ENCODE results near the gene IL10RB.
"Not testable (repeated sequence)": the region's sequence is repeated elsewhere in the genome, so short reads cannot be mapped to it uniquely, and the experiment has no call there.

The IL10RB gene

DNA sequence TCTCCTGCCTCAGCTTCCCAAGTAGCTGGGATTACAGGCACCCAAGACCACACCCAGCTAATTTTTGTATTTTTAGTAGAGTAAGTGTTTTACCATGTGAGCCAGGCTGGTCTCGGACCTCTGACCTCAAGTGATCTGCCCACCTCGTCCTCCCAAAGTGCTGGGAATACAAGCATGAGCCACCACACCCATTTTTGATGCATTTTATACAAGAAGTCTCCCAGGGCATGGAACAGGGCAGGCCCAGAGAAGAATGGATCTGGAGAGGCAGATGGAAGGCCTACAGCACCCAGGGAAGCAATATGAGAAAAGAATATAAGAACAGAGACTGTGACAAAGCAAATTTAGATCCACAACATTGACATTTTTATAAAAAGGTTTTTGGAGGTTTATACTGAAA, 39.8 kb downstream of the IL10RB start:
- DNase-seq: no peak

DNA sequence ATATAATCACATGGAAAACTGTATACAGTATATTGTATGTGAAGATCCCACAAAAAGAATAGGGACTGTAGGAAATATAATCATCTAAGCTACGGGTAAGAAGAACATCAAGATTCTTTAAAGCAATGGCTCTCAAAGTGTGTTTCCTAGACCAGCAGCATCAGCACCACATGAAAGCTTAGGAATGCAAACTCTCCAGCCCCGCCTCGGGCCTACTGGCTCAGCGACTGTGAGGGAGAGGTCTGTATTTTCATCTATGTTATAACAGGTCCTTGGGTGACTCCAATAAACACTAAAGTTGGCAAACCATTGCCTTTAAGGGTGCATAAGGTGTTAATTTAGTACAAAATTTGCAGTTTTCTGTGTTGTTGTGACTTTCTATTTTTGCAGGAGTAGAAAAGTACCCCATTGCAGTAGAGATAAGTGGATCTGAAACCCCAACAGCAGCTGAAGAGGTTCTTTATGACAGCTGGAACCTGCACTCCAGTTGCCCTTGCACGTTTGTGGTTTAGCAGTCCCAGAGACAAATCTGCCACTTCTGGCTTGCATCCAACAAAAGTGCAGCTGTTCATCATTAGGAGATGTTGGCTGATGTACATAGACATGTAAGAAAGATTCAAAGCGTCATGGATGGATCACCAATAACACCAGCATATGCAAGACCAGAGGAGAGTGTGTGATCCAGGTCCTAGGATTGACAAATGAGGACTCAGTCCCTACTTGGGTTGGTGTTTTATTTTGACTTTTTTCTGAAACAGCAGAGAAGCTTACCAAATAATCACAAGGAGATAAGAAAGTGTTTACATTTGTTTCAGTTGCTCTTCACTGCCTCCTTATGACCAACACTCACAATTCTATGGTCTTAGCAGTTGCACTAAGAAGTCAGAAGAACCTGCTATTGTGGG, 42.7 kb downstream of the IL10RB start:
- no peak for DNase-seq

DNA sequence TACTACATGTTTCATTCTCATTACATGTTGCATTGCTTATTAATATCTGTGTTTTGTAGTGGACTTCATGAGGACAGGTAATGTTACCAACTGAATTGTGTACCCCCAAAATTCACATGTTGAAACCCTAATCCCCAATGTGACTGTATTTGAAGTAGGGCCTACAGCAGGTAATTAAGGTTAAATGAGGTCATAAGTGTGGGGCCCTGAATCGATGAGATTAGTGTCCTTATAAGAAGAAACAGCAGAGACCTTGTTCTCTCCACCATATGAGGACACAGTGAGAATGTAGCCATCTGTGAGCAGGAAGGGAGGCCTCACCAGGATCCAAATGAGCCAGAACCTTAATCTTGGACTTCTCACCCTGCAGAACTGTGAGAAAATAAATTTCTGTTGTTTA, 43.6 kb downstream of the IL10RB start:
- DNase-seq: no peak

DNA sequence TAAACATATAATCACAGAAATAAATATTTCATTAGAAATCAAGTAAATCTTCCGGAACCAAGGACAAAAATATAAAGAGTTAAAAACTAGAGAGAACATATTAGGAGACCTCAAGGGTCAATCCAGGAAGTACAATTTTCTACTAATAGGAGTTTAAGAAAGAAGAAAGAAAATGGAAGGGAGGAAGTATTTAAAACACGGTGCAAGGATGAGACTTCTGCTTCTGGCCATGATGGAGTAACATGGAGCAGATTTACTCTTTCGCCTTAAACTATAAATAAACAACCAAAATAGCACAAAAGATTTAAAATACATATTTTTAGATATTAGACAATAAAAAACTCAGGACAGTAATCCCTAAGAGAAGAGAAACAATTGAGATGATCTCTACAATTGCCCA, 46.0 kb downstream of the IL10RB start:
- no peak for DNase-seq

DNA sequence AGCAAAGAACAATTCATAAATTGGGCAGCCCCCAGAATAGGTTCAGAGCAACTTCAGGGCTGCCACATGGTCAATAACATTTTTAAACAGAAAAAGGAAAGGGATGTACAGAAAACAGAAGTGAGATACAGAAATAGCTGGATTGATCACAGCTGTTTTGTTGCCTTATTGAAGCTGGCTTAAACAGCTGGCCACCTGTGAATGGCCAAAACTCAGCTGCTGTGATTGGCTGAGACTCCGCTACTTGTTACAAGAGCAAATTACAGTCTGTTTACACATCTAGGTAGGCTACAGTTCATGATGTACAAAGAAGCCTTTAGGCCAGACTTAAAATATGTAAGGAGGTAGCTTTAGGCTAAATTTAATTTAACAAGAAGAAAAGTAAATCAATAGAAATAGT, 47.0 kb downstream of the IL10RB start:
- no peak for DNase-seq

DNA sequence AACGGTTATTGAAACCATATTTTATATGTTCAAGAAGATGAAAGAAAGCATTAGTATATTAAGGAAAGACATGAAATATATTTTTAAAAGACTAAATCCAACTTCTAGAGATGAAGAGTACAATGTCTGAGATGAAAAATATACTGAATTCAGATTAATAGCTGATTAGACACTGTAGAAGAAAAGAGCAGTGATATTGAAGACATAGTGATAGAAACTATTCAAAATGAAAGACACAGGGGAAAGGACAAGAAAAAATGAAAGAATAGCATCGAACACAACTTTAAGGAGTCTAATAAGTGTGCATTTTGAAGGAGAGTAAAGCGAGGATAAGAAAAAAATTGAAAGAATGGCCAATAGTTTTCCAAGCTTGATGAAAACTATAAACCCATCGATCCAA, 47.4 kb downstream of the IL10RB start:
- no peak for DNase-seq

DNA sequence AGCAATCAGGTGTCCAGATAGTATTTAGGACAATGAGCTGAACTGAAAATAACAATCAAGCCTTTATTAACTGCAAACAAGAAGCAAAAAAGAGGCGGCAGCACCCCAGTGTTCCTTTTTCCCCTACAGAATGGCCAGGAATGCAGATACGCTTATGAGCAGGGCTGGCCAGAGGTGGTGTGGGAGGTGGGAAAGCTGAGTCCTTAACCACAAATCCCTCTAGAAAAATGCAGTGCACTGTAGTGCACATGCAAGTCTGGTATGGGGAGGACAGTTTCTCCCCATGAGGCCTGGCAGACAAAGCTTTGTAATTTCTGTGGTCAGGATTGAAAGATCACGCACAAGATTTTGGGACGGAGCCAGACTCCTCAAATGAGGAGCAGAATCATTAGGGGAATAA, 47.9 kb downstream of the IL10RB start:
- DNase-seq: no peak

DNA sequence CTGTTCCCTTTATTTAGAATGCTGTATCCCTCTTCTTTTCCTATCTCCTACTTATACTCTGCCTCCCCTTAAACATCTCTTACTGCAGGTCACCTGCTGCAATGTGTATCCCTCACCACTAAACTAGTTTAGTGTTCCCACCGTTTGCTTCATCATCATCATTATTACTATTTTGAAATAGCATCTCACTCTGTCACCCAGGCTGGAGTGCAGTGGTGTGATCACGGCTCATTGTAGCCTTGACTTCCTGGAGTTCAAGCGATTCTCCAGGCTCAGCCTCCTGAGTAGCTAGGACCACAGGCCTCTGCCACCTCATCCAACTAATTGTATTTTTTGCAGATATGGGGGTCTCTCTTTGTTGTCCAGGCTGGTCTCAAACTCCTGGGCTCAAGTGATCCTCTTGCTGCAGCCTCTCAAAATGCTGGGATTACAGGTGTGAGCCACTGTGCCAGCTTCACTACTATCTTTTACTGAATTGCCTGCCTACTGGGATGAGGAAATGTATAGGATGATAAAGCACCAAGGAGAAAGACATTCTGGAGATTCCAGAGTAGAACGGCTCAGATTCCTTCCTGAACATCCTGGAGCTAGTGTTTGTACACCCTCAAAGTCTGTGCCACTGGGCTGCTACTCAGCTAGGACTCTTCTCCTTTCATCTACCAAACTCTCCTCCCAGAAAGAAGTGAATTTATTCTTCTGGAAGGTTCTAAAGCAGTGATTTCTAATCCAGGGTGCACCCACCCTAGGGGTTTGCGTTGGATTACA, 50.0 kb downstream of the IL10RB start:
- DNase-seq: no peak

DNA sequence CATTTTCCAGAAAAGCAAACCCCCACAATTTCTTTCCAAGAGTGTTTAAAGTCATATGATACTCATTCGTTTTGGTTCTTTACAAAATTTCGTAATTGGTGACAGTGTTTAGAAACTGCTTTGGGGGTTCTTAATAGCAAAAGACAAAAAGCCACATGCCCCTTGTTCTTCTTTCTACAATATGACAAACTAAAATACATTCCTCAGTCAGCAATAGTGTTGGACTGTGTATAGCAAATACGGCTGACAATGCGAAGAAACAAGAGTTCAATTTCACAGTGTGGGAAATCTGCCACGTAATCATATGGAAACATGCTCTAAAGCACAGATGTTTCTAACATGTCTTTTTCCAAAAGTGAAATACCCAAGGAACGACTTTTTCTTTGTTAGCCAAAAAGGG, 51.0 kb downstream of the IL10RB start:
- DNase-seq: no peak

DNA sequence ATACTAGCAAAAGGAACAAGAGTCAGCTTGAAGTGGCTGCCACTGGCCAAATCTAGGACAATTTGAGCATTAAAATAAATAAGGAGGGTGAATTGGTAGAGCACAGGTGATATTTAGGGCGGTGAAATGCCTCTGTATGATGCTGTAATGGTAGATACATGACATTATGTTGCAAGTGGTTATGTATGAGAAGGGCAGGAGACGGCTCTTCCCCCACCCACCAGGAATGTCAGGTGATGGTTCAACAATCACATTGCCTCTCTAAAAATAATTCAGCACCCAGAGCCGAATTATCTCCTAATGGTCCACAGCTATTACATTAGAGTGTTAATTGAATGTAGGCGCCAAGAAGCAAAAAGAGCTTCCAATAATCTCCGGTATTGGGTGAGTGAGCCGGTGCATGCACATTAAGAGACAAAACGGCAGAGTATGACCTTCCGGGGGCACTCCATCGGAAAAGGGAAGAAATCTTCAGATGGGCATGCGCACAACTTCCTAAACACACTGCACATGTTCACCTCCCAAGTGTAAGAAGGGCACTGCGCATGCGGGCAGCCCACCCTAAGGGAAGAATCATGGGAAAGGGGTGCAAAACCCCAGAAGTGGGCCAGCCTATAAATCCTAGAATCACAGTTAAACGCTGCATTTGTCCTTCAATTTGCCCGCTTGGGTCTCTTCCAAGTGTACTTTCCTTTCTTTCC, 51.8 kb downstream of the IL10RB start:
- DNase-seq: no peak

DNA sequence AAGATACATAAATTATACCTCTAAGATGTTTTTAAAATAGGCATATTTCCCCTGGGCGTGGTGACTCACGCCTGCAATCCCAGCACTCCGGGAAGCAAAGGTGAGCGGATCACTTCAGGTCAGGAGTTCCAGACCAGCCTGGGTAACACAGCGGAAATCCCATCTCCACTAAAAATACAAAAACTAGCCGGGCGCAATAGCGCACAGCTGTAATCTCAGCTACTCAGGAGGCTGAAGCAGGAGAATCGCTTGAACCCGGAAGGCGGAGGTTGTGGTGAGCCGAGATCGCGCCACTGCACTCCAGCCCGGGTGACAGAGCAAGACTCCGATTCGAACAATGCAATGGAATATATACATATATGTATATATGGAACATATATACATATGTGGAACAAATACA, 54.8 kb downstream of the IL10RB start:
- DNase-seq: not testable (repeated sequence)

DNA sequence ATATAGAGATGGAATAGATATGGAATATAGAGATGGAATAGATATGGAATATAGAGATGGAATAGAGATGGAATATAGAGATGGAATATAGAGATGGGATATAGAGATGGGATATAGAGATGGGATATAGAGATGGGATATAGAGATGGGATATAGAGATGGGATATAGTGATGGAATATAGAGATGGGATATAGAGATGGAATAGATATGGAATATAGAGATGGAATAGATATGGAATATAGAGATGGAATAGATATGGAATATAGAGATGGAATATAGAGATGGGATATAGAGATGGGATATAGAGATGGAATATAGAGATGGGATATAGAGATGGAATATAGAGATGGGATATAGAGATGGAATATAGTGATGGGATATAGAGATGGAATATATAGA, 57.4 kb downstream of the IL10RB start:
- not testable (repeated sequence) for DNase-seq

DNA sequence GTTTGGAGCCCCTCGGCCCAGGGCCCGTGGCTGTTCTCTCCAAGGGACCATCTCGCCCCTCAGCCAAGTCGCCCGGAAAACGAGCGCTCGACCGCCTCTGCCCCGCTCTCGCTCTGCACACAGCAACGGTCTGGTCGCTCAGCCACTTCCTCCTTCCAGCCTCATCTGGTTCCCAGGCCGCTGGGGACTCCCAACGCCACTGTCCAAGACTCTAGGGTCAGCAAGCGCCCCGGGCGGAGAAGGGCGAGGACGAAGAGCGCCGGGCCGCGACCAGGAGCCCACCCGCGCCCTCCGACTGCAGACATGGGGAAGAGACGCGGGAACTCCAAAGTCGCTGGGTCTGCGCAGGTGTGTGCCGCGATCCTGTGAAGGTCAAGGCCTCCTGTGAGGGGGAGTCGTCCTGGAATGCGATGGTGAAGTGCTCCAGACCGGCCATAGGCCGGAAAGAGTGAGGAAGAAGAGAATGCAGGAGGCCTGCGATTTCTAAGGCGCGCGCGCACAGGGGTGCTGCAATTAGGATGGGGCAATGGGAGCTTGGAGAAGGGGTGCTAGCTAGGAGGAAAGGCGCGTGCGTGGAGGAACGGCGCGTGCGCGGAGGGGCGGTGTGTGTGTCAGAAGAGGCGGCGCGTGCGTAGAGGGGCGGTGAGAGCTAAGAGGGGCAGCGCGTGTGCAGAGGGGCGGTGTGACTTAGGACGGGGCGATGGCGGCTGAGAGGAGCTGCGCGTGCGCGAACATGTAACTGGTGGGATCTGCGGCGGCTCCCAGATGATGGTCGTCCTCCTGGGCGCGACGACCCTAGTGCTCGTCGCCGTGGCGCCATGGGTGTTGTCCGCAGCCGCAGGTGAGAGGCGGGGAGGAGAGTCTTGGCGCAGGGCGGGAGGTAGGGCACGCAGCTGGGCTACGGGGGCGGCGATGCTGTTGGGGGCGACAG, 58.4 kb downstream of the IL10RB start, which contains the start of gene IFNAR1:
Gene IFNAR1 (plus strand): TSS at position 680 of the 931 bp plus-strand sequence. CDS start 86 bp downstream, at position 766.
- peak; percentile 98 for DNase-seq

DNA sequence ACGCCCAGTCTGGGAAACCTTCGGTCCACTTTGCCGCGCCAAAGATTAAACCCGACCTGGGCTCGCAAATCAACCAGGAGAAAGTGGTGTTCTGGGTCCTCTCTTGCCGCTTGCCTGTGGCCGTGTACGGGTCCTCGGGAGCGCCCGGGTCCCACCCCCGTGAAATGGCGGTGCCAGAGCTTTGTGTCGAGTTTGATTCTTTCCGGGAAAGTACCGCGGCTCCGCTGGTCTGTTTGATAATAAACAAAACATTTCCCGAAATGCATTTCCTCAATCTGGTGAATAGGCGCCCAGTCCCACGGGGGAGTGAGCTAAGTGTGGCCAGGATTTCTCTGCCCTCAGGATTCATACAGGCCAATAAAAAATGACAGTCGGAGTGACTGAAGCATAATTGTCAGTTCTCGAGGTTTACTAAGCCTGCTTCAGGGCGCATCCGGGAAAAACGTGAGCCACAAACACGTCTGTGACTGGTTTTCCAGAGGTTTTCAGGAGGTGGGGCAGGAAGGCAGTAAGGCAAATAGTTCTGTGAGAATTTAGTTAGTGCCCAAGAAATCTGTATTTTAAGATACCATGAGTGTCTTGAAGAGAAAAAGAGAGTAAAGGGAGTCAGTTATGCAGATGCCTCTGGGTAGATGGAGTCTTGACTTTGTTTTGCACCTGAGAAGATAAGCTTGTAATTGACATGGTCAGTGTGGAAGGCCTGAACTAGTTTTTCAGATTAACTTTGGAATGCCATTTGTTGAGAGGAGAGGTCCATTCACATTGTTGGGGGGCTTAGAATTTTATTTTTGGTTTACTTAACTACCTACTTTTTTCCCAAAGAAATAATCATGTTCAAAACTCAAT, 59.3 kb downstream of the IL10RB start:
- DNase-seq: peak; percentile 62

DNA sequence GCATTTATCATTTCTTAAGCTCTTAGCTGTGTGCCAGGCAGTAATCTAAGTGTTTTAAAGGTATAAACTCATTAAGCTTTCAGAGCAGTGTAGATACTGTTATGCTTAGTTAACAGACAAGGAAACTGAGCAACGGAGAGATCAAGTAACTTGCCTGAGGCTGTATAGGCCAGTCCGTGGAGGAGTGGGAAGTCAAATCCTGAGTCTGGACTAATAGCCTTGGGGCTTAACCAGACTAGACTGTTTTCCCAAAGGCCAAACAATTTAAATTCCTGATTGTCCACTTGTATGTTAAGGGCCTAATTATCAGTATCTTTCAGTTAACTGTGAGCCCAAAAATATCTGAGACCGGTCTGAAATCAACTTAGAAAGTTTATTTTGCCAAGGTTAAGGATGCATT, 61.2 kb downstream of the IL10RB start:
- no peak for DNase-seq

DNA sequence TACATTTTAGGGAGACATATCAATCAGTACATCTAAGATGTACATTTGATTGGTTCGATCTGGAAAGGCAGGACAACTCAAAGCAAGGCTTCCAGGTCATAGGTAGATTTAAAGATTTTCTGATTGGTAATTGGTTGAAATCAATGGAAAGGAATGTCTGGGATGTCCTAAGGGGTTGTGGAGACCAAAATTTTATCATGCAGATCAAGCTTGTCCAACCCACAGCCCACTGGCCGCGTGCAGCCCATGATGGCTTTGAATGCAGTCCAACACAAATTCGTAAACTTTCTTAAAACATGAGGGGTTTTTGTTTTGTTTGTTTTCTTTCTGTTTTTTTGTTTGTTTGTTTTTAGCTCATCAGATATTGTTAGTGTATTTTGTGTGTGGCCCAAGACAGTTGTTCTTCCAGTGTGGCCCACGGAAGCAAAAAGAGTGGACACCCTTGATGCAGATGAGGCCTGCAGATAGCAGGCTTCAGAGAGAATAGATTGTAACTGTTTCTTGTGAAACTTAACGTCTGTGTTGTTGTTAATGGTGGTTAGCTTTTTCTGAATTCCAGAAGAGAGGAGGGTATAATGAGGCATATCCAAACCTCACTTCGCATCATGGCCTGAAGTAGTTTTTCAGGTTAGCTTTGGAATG, 61.7 kb downstream of the IL10RB start:
- no peak for DNase-seq

DNA sequence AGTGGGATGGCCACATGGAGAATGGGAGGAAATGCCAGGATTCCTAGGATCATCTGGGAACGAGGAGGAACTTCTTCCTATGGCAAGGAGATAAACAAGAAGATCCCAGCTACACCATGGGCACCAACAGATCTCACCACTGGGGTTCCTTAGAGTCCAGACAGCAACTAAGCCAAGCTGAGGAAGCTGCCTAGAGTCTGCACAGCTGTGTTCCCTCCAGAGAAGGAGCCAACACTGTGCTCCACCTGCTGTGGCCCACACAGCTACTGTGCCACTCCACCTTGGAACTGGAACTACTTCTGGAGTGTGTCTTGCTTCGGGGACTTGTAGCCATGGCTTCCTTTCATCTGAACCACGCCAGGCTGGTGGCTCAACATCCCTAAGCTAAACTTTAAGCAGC, 64.6 kb downstream of the IL10RB start:
- no peak for DNase-seq

DNA sequence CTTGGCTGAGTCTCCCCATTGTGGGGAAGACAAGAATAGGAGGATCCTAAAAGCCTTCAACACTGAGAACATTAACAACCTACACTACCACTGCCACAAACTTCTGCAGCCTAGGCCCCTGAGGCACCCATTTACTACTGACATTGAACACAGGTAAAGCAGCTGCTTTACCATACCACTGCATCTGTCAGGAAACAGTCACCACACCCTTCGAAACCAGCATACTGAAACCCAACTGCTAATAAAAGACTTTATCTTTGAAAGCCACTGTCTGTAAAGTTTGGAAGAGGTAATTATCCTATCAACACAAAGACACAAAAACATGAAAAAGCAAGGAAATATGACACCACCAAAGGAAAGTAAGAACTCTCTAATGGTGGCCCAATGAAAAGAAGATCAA, 66.0 kb downstream of the IL10RB start:
- DNase-seq: no peak

DNA sequence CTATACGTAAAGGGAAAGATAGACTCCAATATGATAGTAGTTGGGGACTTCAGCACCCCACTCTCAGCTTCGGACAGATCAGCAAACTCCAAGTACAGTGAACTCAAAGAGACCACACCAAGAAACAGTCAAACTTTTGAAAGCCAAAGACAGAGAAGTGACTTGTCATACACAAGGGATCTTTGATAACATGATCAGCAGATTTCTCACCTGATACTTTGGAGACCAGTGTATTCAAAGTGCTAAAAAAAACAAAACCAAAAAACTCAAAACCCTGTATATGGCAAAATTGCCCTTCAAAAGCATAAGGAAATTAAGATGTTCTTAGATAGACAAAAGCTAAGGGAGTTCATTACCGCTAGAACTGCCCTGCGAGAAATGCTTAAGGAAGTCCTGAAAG, 68.0 kb downstream of the IL10RB start:
- no peak for DNase-seq

DNA sequence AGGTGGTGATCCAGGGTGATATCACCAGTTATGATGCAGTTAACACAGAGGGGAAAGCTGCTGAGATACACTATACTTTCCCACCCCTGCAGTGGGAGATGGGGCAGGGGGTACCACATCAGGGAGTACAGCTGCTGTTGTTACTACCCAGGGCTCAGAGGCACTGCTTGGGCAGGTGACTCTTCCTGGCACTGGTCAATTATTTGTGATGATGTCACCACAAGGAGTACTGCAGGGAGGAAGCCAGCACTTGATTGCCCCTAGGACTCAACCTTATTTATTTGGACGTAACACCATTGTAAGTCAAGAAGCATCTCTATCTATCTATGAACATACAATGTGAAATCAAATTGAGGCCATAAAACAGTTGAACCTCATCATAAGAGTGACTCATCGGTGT, 68.7 kb downstream of the IL10RB start:
- no peak for DNase-seq

DNA sequence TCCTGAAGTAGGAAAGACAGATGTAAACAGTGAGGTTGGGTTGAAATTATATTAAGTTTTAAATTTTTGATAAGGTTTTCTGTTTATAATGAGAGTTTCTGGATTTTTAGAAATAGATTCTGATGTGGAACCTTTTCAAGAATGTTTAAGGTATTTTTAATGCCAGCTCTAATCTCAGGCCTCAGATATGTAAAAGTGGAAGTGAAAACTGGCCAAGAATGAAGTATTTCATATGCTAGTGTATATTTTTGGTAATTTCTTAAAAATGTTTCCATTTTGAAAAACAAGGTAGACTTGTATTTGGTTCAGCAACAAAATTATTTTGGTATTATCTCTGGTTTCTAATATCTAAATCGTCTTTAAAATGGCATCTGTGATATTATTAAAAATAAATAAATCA, 73.0 kb downstream of the IL10RB start:
- no peak for DNase-seq
